Activated B cell treated with CpG ODN at 0.5 μM for 24 hours (primary cell): ENCODE measurements around the gene SPATA1. TPM values are rescaled to one million over a fixed set of nuclear protein-coding genes. Genes with fewer than 3 reads are reported as not detected.
"Not testable (repeated sequence)": the region's sequence is repeated elsewhere in the genome, so short reads cannot be mapped to it uniquely, and the experiment has no call there.

Experiments
- ATAC-seq: fragments of 200-7000 bp; cut with Tn5 transposase; one replicate; pipeline ENCODE4 v1.10.0; 2021; ENCODE audit warnings: low read depth, mild to moderate bottlenecking, moderate library complexity
- CTCF ChIA-PET: fragments of 350-600 bp; sonication (Branson Sonifier 250); formaldehyde crosslinking; loops from one replicate; lab custom pipeline; 2021; ENCODE audit warnings: antibody characterized with exemption; lab: Charles Lee
- POLR2A ChIA-PET: fragments of 350-600 bp; sonication (Branson Sonifier 250); formaldehyde crosslinking; loops from one replicate; lab custom pipeline; 2021; ENCODE audit warnings: antibody characterized with exemption; lab: Charles Lee
- DNase-seq: peaks from one replicate; pipeline ENCODE4 v3.0.0; 2022
- H3K27ac Mint-ChIP-seq: one replicate; pipeline ENCODE4 v1.8.0; 2020; ENCODE audit warnings: mixed read lengths
- H3K27me3 Mint-ChIP-seq: one replicate; pipeline ENCODE4 v1.8.0; 2021; ENCODE audit warnings: mixed read lengths
- H3K36me3 Mint-ChIP-seq: one replicate; pipeline ENCODE4 v1.8.0; 2021; ENCODE audit warnings: low read depth, mixed read lengths
- H3K4me1 Mint-ChIP-seq: one replicate; pipeline ENCODE4 v1.8.0; 2021; ENCODE audit warnings: mixed read lengths
- H3K4me3 Mint-ChIP-seq: one replicate; pipeline ENCODE4 v1.8.0; 2020; ENCODE audit warnings: mild to moderate bottlenecking, mixed read lengths
- H3K9me3 Mint-ChIP-seq: one replicate; pipeline ENCODE4 v1.8.0; 2020; ENCODE audit warnings: mixed read lengths
- CTCF ChIP-seq: fragments of 200-600 bp; IDR thresholded peaks from one replicate; pipeline ENCODE4 v1.8.0; 2022; ENCODE audit warnings: antibody characterized with exemption, mild to moderate bottlenecking
- intact Hi-C: fragments of 100-400 bp; cut with micrococcal nuclease; formaldehyde crosslinking; loops from one replicate; pipeline ENCODE4 v1.15.1; 2024
- total RNA-seq: library from RNA; stranded (reverse); gene quantifications from 2 replicates; pipeline ENCODE4 v1.2.3, GENCODE V29; 2022

Gene SPATA1
- total RNA-seq, 1 donor from 2014 or later: 4.6 TPM

GRCh38 chr1:84506729-84507453, 705 bp downstream of the SPATA1 start:
- Mint-ChIP-seq H3K9me3 (peaks cover 5% of the 10 kb centered on the region), H3K27ac (peak overlapping the region; percentile 98), H3K27me3 (no peaks in the 10 kb centered on the region), H3K36me3 (peaks cover 18% of the 10 kb centered on the region), H3K4me1 (peaks cover 31% of the 10 kb centered on the region), H3K4me3 (peak overlapping the region; percentile 96)
- no peak for ATAC-seq
- TF ChIP-seq CTCF: no peak
- ChIA-PET POLR2A (interaction anchor here (0.7 to 3.6 kb wide), 23 partner anchors 9 to 769 kb away, joined by 3 to 113 read pairs (median 7); partner anchors contain the start of genes BCL10, C1orf52, CTBS and PRKACB), CTCF (interaction anchor here (1.0 to 1.6 kb wide), 7 partner anchors 27 to 521 kb away, joined by 3 to 10 read pairs (median 5); partner anchors contain the start of genes CTBS and RPF1)
- intact Hi-C loops: loop anchor here (1.0 to 10.0 kb wide), 11 partner anchors 28 to 769 kb away; partner anchors contain the start of genes BCL10, C1orf52, CTBS and MCOLN2
- no peak for DNase-seq

GRCh38 chr1:84507887-84508286, 1.7 kb downstream of the SPATA1 start:
- H3K27ac Mint-ChIP-seq, H3K27me3 Mint-ChIP-seq, POLR2A ChIA-PET, DNase-seq, CTCF ChIA-PET, H3K4me3 Mint-ChIP-seq, H3K9me3 Mint-ChIP-seq, ATAC-seq: not testable (repeated sequence)
- peaks cover 18% of the 10 kb centered on the region for H3K36me3 Mint-ChIP-seq
- intact Hi-C loops: loop anchor here (2.0 to 10.0 kb wide), 3 partner anchors 351 to 487 kb away; partner anchors contain the start of gene MCOLN2
- peaks cover 30% of the 10 kb centered on the region for H3K4me1 Mint-ChIP-seq

GRCh38 chr1:84508510-84508909, 2.3 kb downstream of the SPATA1 start:
- CTCF ChIA-PET: no interaction called here
- Mint-ChIP-seq H3K27ac (no peak overlapping the region), H3K4me1 (peaks cover 23% of the 10 kb centered on the region), H3K36me3 (peaks cover 17% of the 10 kb centered on the region), H3K9me3 (peaks cover 5% of the 10 kb centered on the region), H3K27me3 (no peaks in the 10 kb centered on the region), H3K4me3 (no peak overlapping the region)
- POLR2A ChIA-PET: no interaction called here
- DNase-seq (no peak), ATAC-seq (no peak)
- intact Hi-C loops: loop anchor here (5.0 to 10.0 kb wide), 2 partner anchors 351 to 486 kb away; partner anchors contain the start of gene MCOLN2
- TF ChIP-seq CTCF: no peak

GRCh38 chr1:84509029-84509428, 2.8 kb downstream of the SPATA1 start:
- ChIA-PET CTCF (no interaction called here), POLR2A (no interaction called here)
- Mint-ChIP-seq H3K27ac (no peak overlapping the region), H3K9me3 (peaks cover 5% of the 10 kb centered on the region), H3K36me3 (peaks cover 17% of the 10 kb centered on the region), H3K27me3 (no peaks in the 10 kb centered on the region), H3K4me3 (no peak overlapping the region), H3K4me1 (peaks cover 18% of the 10 kb centered on the region)
- no peak for ATAC-seq
- TF ChIP-seq CTCF: no peak
- DNase-seq: no peak
- intact Hi-C loops: loop anchor here (5.0 to 10.0 kb wide), 2 partner anchors 352 to 486 kb away; partner anchors contain the start of gene MCOLN2

- Mint-ChIP-seq H3K4me3 (no peak overlapping the region), H3K9me3 (peaks cover 5% of the 10 kb centered on the region), H3K27me3 (no peaks in the 10 kb centered on the region), H3K36me3 (peaks cover 15% of the 10 kb centered on the region), H3K4me1 (peaks cover 7% of the 10 kb centered on the region), H3K27ac (no peak overlapping the region)
- DNase-seq (no peak), ATAC-seq (no peak)
- ChIA-PET POLR2A (no interaction called here), CTCF (no interaction called here)
- intact Hi-C loops: no loop called here
- no peak for TF ChIP-seq CTCF
Measured at GRCh38 chr1:84510165-84510564, 4.0 kb downstream of the SPATA1 start.
